Stimulated activated naive CD8-positive, alpha-beta T cell treated with anti-CD3 and anti-CD28 coated beads, Interleukin-15, Interleukin-2, amounts not matched to agents 100 U/mL and 50 U/mL, for 24 hours (primary cell): Measurements from ENCODE around the gene SLC6A3.

Source experiments
- ATAC-seq: fragments of 150-1000 bp; cut with Tn5 transposase; one replicate; pipeline ENCODE4 v1.10.0; 2021
- DNase-seq: peaks from one replicate; pipeline ENCODE4 v3.0.0; 2021

The SLC6A3 gene

GRCh38 chr5:1445313-1445688, at the start of gene SLC6A3:
Gene SLC6A3, minus strand, starts transcription at chr5:1445440. Its CDS starts 2,243 bp downstream, at chr5:1443197.
- ATAC-seq (no peak), DNase-seq (peak; percentile 50)

GRCh38 chr5:1493941-1494340, 48.7 kb upstream of the SLC6A3 start:
- ATAC-seq (no peak), DNase-seq (no peak)

GRCh38 chr5:1493413-1493812, 48.2 kb upstream of the SLC6A3 start:
- no peak for ATAC-seq

GRCh38 chr5:1492757-1493156, 47.5 kb upstream of the SLC6A3 start:
- peak; percentile 51 for DNase-seq
- peak; percentile 4 for ATAC-seq

More at GRCh38 chr5:1493413-1493812, 48.2 kb upstream of the SLC6A3 start:
- no peak for DNase-seq

GRCh38 chr5:1490376-1490775, 45.1 kb upstream of the SLC6A3 start:
- DNase-seq (no peak), ATAC-seq (no peak)

GRCh38 chr5:1489754-1490153, 44.5 kb upstream of the SLC6A3 start:
- no peak for DNase-seq
- no peak for ATAC-seq

GRCh38 chr5:1488882-1489680, 43.8 kb upstream of the SLC6A3 start:
- peak; percentile 85 for ATAC-seq
- DNase-seq = peak; percentile 62

GRCh38 chr5:1487079-1487764, 42.0 kb upstream of the SLC6A3 start:
- DNase-seq = no peak
- ATAC-seq = no peak

GRCh38 chr5:1486271-1486670, 41.0 kb upstream of the SLC6A3 start:
- DNase-seq (no peak), ATAC-seq (no peak)

- DNase-seq (no peak), ATAC-seq (no peak)
These were observed 40.4 kb upstream of the SLC6A3 start for GRCh38 chr5:1485579-1486118.

- peak; percentile 38 for ATAC-seq
- peak; percentile 55 for DNase-seq
These were observed 39.7 kb upstream of the SLC6A3 start for GRCh38 chr5:1484730-1485578.

- DNase-seq (no peak), ATAC-seq (no peak)
These were observed 38.9 kb upstream of the SLC6A3 start for GRCh38 chr5:1483856-1484729.

GRCh38 chr5:1483064-1483463, 37.8 kb upstream of the SLC6A3 start:
- ATAC-seq (no peak), DNase-seq (no peak)

GRCh38 chr5:1481959-1482331, 36.7 kb upstream of the SLC6A3 start:
- DNase-seq (no peak), ATAC-seq (no peak)

GRCh38 chr5:1481266-1481958, 36.2 kb upstream of the SLC6A3 start:
- DNase-seq = no peak
- ATAC-seq = no peak

- ATAC-seq = no peak
- DNase-seq = no peak
These were observed 35.6 kb upstream of the SLC6A3 start for GRCh38 chr5:1480806-1481205.

- no peak for DNase-seq
- ATAC-seq = no peak
These were observed 35.0 kb upstream of the SLC6A3 start for GRCh38 chr5:1480217-1480616.

GRCh38 chr5:1479581-1480188, 34.4 kb upstream of the SLC6A3 start:
- ATAC-seq (peak; percentile 14), DNase-seq (peak; percentile 67)

- ATAC-seq (no peak), DNase-seq (no peak)
These were observed 33.8 kb upstream of the SLC6A3 start for GRCh38 chr5:1479066-1479465.

- no peak for DNase-seq
- no peak for ATAC-seq
These were observed 33.2 kb upstream of the SLC6A3 start for GRCh38 chr5:1478271-1479035.
